ENCODE measurements around the gene MYO7B.

DNA sequence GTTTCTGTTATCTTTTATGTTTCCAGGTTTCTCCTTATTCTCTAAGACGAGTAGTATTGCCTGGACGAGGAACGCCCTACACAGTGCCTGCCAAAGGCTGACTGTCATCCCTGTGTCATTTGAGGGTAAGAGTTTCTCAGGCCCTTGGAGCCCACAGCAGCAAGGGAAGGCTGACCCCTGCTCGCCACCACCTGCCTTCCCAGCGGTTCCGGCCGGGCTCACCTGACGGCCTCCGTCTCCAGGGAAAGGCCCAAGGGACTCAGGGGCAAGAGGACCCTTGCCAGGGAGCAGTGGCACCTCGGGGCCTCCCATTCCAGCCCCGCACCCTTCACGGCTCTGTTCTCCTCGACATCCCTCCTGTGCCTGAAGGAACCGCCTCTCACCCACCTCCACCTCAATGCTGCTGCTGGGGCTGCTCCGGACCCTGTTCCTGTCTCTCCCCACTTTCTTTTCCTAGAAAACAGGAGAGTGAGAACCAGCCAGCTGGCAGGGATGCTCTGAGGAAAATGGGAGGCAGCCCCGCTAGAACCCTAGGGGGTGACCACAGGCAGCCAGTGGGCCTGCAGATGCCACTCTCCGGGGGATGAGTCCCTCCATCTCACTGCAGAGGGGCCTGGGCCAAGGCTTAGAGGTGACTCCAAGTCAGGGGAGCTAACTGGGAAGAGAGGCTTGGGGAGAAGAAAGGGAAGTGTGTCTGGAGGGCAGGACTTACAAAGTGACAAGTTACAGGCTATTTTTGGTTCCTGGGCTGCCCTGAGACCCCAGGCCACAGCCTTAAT, 138.0 kb downstream of the MYO7B start:
- no peak for TF ChIP-seq POLR2AphosphoS5 (IDR thresholded peaks at IDR 0.05; ENCODE audit: low read depth)
- no peak for TF ChIP-seq CTCF (IDR thresholded peaks at IDR 0.05; ENCODE audit: insufficient read depth, low read length)
- TF ChIP-seq REST (IDR thresholded peaks at IDR 0.05; ENCODE audit: insufficient replicate concordance, low read depth), result no peak
- no peak for TF ChIP-seq GABPA (IDR thresholded peaks at IDR 0.05; ENCODE audit: low read depth)
- no peak for TF ChIP-seq SPI1 (IDR thresholded peaks at IDR 0.05; ENCODE audit: borderline replicate concordance, low read depth)
